Lower lobe of right lung (tissue), 2 donors: ENCODE results near the gene SAFB2. TPM values are rescaled to one million over a fixed set of nuclear protein-coding genes. Genes with fewer than 3 reads are reported as not detected.

ENCODE experiments used
- ATAC-seq, 2 donors: fragments of 200-7000 bp; cut with Tn5 transposase; one replicate each; pipeline ENCODE4 v1.9.1; 2020 to 2022; ENCODE audit warnings: mild to moderate bottlenecking in 2 of 2, moderate library complexity in 2 of 2
- DNase-seq: peaks from one replicate; pipeline ENCODE4 v3.0.0-alpha.2; 2020
- H3K27ac ChIP-seq: fragments of 200-600 bp; one replicate; pipeline ENCODE4 v1.8.0; 2022
- H3K27me3 ChIP-seq: fragments of 200-600 bp; one replicate; pipeline ENCODE4 v1.8.0; 2022; ENCODE audit warnings: low read depth
- H3K36me3 ChIP-seq: fragments of 200-600 bp; one replicate; pipeline ENCODE4 v1.8.0; 2022; ENCODE audit warnings: mild to moderate bottlenecking
- H3K4me1 ChIP-seq: fragments of 200-600 bp; one replicate; pipeline ENCODE4 v1.8.0; 2022
- H3K4me3 ChIP-seq: fragments of 200-600 bp; one replicate; pipeline ENCODE4 v1.8.0; 2022; ENCODE audit warnings: mild to moderate bottlenecking
- H3K9me3 ChIP-seq: fragments of 200-600 bp; one replicate; pipeline ENCODE4 v1.8.0; 2022
- CTCF ChIP-seq: fragments of 200-600 bp; IDR thresholded peaks from one replicate; pipeline ENCODE4 v1.8.0; 2022; ENCODE audit warnings: antibody characterized with exemption, mild to moderate bottlenecking
- intact Hi-C: fragments of 100-400 bp; cut with DNase I; formaldehyde crosslinking; loops from one replicate; pipeline ENCODE4 v1.11.0; 2022
- total RNA-seq: library from RNA; stranded (reverse); fragmentation: NEBNext Ultra II Directional; extraction: Animal tissue kit (Norgen Biotek cat#: 25700); gene quantifications from one replicate; pipeline ENCODE4 v1.2.1, GENCODE V29; 2021
- donor health status: DM: no; HTN: yes; CAD: no; lungs with severe emphysema.

SAFB2 gene
- total RNA-seq, 1 donor from 2014 or later: 81.8 TPM

DNA sequence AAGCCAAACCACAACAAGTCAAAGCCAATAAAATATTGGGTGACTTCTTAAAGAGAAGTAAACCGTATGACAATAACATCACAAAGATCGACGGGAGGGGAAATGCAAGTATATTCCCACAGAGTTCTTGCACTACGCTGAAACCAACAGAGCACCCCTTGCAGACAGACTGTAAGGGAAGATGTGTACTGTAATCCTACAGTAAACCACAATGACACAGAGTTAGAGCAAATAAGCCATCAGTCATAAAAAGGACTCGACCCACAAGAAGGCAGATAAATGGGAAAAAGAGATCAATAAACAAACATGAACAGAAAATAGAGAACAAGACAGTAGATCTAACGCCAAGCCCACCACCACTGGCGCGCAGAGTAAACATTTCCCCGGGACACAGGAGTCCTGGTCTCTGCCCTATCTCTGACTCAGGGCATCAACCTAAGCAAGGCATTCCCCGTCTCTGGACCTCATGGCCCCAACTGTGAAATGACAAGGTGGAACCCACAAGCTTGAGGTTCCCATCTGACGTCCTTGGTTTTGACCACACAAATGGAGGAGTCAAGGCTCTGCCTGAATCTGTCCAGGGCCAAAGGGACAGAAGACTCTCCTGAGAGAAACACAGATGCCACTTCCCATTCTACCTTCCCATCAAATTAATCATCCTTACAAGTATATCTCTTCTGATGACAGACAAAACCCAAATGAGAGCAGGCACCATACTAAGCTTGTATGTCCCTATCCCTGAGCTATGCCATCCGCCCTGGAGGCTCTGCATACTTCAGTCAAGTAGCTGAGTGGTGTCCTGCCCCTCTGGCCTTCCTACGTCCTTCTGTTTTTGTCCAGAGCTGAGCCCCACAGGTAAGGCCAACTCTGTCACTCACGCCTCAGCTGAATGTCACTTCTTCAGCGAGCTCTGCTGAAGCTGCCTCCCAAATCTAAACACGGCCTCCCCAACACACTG lies 15.0 kb downstream of the SAFB2 start:
- TF ChIP-seq CTCF: no peak
- intact Hi-C loops: no loop called here
- Histone ChIP-seq H3K36me3 (peaks cover 92% of the 10 kb centered on the region), H3K9me3 (no peaks in the 10 kb centered on the region), H3K4me3 (no peak overlapping the region), H3K27ac (no peak overlapping the region), H3K4me1 (no peaks in the 10 kb centered on the region), H3K27me3 (no peaks in the 10 kb centered on the region)
- ATAC-seq (no peak), DNase-seq (no peak)

DNA sequence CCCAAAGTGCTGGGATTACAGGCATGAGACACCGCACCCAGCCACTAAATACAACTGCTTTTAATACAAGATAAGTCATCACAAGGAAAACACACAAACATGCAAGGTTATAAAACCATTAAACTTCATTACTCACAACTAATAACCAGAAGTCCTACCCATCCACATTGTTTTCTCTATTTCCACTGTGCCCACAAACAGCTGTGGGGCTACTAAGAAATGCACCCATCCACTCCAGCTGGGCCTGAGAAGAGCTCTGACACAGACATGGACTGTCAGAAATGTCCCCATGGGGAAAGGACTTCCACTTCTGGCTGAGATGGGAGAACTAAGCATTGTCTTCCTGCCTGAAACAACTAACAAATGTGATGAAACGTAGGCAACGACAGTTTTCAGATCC lies 17.2 kb downstream of the SAFB2 start:
- no peak for TF ChIP-seq CTCF
- Histone ChIP-seq H3K27ac (no peak overlapping the region), H3K4me1 (no peaks in the 10 kb centered on the region), H3K27me3 (no peaks in the 10 kb centered on the region), H3K36me3 (peaks cover 99% of the 10 kb centered on the region), H3K4me3 (no peak overlapping the region), H3K9me3 (no peaks in the 10 kb centered on the region)
- intact Hi-C loops: no loop called here
- no peak for ATAC-seq
- DNase-seq: no peak

GRCh38 chr19:5603626-5604025 lies 18.9 kb downstream of the SAFB2 start:
- Histone ChIP-seq H3K27me3 (no peaks in the 10 kb centered on the region), H3K27ac (no peak overlapping the region), H3K36me3 (peaks cover 99% of the 10 kb centered on the region), H3K4me3 (no peak overlapping the region), H3K9me3 (no peaks in the 10 kb centered on the region), H3K4me1 (no peaks in the 10 kb centered on the region)
- TF ChIP-seq CTCF: no peak
- intact Hi-C loops: no loop called here
- DNase-seq: no peak
- ATAC-seq: no peak

GRCh38 chr19:5600797-5601196 lies 21.8 kb downstream of the SAFB2 start:
- TF ChIP-seq CTCF: no peak
- DNase-seq: no peak
- Histone ChIP-seq H3K36me3 (peaks cover 99% of the 10 kb centered on the region), H3K4me3 (no peak overlapping the region), H3K27ac (no peak overlapping the region), H3K4me1 (no peaks in the 10 kb centered on the region), H3K9me3 (no peaks in the 10 kb centered on the region), H3K27me3 (no peaks in the 10 kb centered on the region)
- ATAC-seq: no peak
- intact Hi-C loops: no loop called here

- intact Hi-C loops: no loop called here
- TF ChIP-seq CTCF: no peak
- H3K4me3 ChIP-seq: no peak overlapping the region
- H3K9me3 ChIP-seq: no peaks in the 10 kb centered on the region
- DNase-seq (no peak), ATAC-seq (no peak)
- no peaks in the 10 kb centered on the region for H3K27me3 ChIP-seq
- H3K36me3 ChIP-seq: peaks cover 100% of the 10 kb centered on the region
- no peak overlapping the region for H3K27ac ChIP-seq
- H3K4me1 ChIP-seq: no peaks in the 10 kb centered on the region
Measured at GRCh38 chr19:5595745-5596144, 26.8 kb downstream of the SAFB2 start.
